ENCODE results near the gene RGS17.
"Not testable (repeated sequence)": the region's sequence is repeated elsewhere in the genome, so short reads cannot be mapped to it uniquely, and the experiment has no call there.

RGS17 gene

GRCh38 chr6:153125032-153125431, 6.0 kb downstream of the RGS17 start:
- no peak for DNase-seq (ENCODE audit: low read depth in 1 of 2, low spot score in 1 of 2)

- DNase-seq (ENCODE audit: low read depth in 1 of 2, low spot score in 1 of 2), result no peak
Observed at GRCh38 chr6:153123801-153124200, 7.3 kb downstream of the RGS17 start.

DNA sequence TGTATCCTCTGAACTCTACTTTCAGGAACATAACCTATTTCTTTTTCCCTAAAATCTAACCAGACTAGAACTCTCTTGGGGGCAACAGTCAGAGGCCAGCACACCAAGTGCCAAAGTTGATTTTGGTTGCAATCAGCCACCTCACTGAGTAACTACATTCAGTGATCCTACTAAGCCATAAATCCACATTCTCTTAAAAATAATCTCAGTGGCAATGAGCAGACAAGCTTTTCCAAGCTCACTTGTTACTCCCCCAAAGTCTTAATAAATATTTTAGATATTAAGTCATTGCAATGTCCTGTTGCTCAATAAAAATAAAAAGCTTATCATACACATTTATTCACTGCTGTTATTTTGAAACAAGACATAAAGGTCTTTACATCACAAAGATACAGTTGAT, 9.8 kb downstream of the RGS17 start:
- DNase-seq (ENCODE audit: low read depth in 1 of 2, low spot score in 1 of 2), result no peak

DNA sequence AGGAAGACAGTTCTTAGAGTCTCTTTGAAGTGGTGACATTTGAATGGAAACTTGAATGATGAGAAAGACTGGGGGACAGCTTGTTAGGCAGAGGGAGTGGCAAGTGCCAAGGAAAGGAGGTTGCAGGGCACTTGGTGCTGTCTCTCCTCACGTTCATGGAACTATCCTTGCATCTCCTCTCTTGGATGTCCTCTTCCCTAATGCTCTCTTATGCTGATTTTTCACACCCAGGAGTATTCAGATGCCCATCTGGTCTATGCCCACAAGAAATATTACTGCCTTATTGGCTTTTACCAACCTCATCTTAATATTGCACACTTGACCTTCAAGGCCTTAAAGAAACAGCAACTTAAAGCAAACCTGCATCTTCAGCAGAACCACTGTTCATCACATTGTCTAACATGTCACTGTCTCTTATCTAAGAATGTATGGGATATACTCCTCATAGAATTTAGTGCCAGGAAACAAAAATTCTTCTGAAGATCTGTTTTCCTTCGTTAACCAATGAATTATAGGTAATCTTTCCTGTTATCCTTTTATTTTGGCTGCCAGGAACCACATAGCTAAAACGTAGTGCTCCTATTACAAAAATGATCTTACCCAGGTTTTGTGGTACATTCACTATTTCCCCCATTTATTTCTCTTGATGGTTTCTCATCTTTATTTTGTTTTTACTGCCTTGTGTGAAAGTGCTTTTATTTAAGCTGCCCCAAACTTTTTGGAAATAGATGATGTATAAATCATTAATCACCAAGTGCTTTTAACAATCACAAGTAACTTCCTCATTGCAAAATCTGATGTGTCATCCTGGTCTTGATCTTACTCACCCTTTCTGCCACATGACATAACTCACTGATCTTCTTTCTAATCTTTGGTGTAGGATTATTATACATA, 12.8 kb downstream of the RGS17 start:
- no peak for DNase-seq (ENCODE audit: low read depth in 1 of 2, low spot score in 1 of 2)

GRCh38 chr6:153111082-153111481, 20.0 kb downstream of the RGS17 start:
- not testable (repeated sequence) for DNase-seq (ENCODE audit: low read depth in 1 of 2, low spot score in 1 of 2)

- not testable (repeated sequence) for DNase-seq (ENCODE audit: low read depth in 1 of 2, low spot score in 1 of 2)
Observed at GRCh38 chr6:153110612-153111011, 20.5 kb downstream of the RGS17 start.

- DNase-seq (ENCODE audit: low read depth in 1 of 2, low spot score in 1 of 2), result no peak
Observed at GRCh38 chr6:153108315-153108714, 22.8 kb downstream of the RGS17 start.

- DNase-seq (ENCODE audit: low read depth in 1 of 2, low spot score in 1 of 2), result no peak
Observed at GRCh38 chr6:153106021-153106420, 25.1 kb downstream of the RGS17 start.

DNA sequence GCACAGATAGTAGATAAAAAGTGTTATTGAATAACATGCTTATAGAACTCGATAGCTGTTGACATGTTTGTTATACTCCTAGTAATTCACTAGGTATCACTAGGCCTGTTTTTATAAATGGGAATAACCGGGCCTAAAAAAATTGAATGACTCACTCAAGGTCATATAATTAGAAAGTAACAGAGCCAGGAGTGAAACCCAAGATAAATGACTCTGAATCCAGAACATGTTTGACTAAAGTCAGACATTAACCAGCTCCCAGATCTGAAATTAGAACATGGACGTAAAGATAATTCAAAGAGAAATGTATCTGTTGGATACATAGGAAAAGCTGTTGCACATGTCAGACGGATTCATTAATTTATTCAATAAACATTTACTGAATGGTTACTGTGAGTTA, 26.9 kb downstream of the RGS17 start:
- DNase-seq (ENCODE audit: low read depth in 1 of 2, low spot score in 1 of 2), result no peak

DNA sequence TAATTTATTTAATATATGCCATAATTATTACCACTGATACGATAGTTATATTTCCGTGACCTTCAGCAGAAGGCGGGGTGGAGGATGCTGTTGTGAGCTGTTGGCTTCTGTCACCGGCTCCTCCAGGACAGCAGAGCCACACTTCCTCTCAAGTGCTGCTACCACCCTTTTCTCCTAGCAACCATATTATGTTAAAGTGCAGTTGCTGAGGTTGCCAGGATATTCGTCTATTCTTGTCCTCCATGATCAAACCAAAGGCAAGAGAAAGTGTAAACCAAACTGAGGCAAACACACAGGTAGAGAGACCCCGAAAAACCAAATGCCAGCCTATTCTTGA, 27.8 kb downstream of the RGS17 start:
- DNase-seq (ENCODE audit: low read depth in 1 of 2, low spot score in 1 of 2), result no peak

GRCh38 chr6:153102605-153103318, 28.3 kb downstream of the RGS17 start:
- DNase-seq (ENCODE audit: low read depth in 1 of 2, low spot score in 1 of 2), result no peak

GRCh38 chr6:153101461-153101860, 29.6 kb downstream of the RGS17 start:
- DNase-seq (ENCODE audit: low read depth in 1 of 2, low spot score in 1 of 2), result no peak

DNA sequence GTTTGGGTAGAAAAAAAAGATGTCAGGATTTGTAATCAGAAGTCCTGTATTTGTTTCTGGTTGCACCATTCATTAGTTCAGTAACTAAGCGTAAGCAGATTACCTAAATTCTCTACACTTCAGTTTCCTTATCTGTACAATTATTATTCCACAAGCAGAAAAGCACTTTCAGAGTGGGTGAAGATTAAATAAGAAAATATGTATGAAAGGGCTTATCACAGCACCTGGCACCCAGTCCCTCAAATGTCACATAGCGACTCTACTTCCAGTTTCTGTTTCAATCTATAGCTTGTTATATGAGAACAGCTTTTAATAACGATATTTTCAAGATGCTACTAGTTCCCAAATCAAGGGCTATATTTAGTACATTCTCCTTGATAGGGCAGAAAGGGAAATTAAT, 31.4 kb downstream of the RGS17 start:
- no peak for DNase-seq (ENCODE audit: low read depth in 1 of 2, low spot score in 1 of 2)

GRCh38 chr6:153096792-153097191, 34.3 kb downstream of the RGS17 start:
- DNase-seq (ENCODE audit: low read depth in 1 of 2, low spot score in 1 of 2), result no peak

- no peak for DNase-seq (ENCODE audit: low read depth in 1 of 2, low spot score in 1 of 2)
Observed at GRCh38 chr6:153096031-153096430, 35.1 kb downstream of the RGS17 start.

DNA sequence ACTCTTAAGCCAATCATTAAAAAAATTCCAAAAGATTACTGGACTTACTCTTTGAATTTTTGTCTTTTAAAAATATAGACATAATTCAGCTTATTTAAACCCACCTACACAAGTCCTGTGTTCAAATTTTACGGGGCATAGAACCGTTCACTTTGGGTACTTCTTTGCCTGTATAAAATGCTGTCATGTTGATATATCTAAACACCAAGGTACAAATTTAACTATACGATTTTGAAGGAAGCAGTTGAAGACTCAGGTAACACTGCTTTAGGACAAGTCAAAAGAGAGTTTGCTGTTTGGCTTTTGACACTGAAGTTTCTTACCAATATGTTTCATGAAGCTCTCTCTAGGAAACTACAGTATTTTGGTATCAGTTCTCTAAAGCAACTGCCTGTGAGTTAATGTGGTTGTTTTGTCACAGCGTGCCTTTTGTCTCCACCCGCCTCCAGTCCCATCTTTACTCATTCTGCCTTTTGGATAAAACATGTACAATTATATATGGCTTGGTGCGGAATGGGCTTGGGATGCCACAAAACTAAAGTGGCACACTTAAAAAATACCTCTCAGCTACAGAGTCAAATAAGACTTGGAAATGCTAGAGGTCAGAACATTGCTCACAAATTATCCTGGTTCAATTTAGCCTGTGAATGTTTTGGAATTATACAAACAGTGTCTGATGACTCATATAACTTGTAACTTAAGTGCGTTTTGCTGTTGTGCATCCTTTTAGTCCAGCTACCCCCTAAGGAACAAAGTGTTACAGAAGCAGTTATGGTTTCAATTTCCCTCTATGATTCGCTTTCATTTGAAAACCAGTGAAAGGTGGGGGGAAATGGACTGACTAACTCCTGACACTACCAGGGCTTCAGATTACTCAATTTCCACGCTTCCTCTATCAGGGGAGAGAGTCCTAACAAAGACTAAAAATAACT, 38.7 kb downstream of the RGS17 start:
- no peak for DNase-seq (ENCODE audit: low read depth in 1 of 2, low spot score in 1 of 2)

- DNase-seq (ENCODE audit: low read depth in 1 of 2, low spot score in 1 of 2), result no peak
Observed at GRCh38 chr6:153090241-153090930, 40.7 kb downstream of the RGS17 start.

GRCh38 chr6:153088796-153089195, 42.3 kb downstream of the RGS17 start:
- DNase-seq (ENCODE audit: low read depth in 1 of 2, low spot score in 1 of 2), result no peak

- DNase-seq (ENCODE audit: low read depth in 1 of 2, low spot score in 1 of 2), result no peak
Observed at GRCh38 chr6:153087436-153087835, 43.6 kb downstream of the RGS17 start.

DNA sequence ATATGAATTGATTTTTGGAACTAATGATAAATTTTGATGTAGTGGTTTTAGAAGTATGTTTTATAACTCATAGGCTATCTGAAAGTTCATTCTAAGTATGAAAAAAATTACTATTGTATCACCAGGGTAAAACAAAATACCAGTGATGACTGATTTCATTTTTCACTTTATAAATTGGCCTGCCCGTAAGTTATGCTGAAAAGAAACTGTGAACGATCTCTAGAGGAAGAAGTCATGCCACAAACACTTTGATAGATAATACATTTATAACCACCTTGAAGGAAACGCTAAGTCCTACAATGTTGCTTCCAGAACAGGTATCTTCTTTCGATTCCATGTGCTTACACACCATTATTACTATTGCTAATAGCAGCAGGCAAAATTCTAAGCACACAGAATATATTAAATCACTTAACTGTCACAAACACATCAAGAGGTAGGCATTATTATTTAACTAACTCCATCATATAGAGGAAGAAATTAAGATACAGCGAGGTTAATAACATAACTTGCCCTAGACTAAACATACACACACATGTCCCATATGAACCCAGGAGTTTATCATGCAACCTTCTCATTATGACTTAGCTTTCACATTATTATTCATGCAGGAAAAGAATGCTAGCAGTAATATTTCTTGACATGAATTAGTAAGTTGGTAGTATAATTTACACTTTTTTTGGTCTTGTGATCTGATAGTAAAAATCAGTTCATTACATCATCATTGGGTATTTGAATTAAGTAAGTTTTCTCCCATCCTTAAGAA, 44.7 kb downstream of the RGS17 start:
- DNase-seq (ENCODE audit: low read depth in 1 of 2, low spot score in 1 of 2), result no peak

Data from stimulated activated CD4-positive, alpha-beta T cell treated with anti-CD3 and anti-CD28 coated beads, Interleukin-15, amount 100 ng/mL, for 1 hour (primary cell).